CD4-positive, alpha-beta T cell treated with Interleukin-4 for 4 hours (primary cell): ENCODE data around the gene DCTN1.

Source experiments
- DNase-seq: peaks from one replicate; pipeline ENCODE4 v3.0.0-alpha.2; 2020

The DCTN1 gene

DNA sequence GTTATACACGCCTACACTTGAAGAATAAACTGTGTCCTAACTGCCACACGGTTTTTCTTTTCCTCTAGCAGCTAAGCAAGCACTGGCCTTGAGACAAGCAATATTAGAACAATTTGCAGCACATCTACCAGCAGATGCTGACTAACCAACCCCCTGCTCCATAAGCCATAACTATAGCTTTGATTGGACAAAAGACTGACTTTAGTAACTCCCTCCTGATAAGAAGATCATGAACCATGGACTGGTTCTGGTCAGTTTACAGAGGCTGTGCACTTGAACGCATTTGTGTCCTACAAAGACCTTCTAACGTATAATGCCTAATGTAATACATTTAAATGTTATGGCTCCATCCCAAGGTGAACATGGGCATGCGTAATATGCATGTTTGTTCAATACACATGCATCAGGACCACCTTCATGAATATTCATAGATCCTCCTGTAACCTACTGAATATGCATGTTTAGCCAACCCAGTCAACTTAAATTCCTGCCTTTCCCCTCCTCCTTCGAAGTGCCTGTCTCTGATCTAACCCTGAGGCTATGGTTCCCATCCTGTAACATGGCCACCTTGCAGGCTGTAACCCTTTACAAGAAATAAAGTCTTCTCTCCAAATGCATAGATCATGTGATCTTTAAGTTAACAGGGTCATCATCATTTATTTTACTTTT is 63.4 kb downstream of the DCTN1 start:
- DNase-seq = no peak

DNA sequence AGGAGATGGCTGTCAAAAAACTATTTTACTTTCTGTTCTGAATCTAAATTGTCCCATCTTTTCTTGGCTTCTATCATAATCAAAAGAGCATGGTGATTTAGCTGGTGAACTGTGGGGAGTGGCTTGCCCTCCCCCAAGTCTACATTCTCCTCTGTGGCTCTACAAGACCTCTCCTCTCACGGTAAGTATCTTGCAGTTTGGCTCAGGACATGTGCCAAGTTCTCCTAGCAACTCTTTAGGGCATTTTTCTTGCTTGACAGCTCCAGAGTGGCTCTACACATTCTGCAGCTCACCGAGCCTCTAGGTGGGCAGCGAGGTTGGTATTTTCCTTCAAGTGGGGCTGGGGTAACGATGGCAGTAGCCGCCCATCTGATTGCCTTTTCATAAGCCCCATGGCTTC is 66.0 kb downstream of the DCTN1 start:
- no peak for DNase-seq

DNA sequence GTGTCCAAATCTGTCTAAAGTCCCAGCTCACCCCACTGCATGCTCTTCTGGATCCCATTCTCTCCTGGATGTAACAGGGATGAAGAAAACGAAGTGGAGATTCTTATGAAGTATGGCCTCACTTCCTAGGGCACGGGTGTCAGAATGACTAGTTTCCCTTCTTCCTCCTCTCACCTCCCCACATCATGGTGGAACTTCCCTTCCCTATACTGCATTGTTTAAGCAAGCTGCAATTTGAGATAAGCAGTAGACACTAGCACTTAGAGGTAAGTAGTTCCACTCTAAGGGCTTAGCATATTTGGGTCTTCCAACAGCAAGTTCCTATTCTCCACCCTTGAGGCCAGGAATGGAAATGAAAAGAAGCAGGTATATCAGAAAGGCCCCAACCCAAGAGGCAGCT is 66.6 kb downstream of the DCTN1 start:
- no peak for DNase-seq

DNA sequence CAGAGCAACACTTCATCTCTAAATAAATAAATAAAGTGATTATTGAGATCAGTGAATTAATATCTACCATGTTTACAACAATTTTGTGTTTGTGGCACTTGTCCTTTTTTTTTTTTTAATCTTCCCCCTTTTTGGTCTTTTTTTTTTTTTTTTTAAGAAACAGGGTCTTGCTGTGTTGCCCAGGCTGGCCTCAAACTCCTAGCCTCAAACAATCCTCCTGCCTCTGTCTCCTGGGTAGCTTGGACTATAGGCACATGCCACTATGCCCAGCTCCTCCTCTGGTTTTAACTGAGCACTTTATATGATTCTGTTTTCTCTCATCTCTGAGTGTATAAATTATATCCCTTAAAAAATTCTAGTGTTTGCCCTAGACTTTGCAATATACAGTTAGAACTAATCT is 67.2 kb downstream of the DCTN1 start:
- no peak for DNase-seq
